ENCODE results near the gene TENM4. TPM values are rescaled to one million over a fixed set of nuclear protein-coding genes. Genes with fewer than 3 reads are reported as not detected.

Gene TENM4
- total and polyA plus RNA-seq, 2 of the 13 experiments (the other 11 are each of a cell fraction or from before 2014, with no cell fraction given): not detected

- TF ChIP-seq CTCF (CRISPR knock-in tag; IDR thresholded peaks at IDR 0.05): peak; percentile 98
- TF ChIP-seq IRF2 (CRISPR knock-in tag; IDR thresholded peaks at IDR 0.05): peak; percentile 66; the same call in 1 of the 2 replicates
- 0 out of 2 replicates have a peak, but pooled peaks have one; percentile 26 for TF ChIP-seq SALL1 (CRISPR knock-in tag; IDR thresholded peaks at IDR 0.05)
- TF ChIP-seq KDM2A (CRISPR knock-in tag; IDR thresholded peaks at IDR 0.05; ENCODE audit: borderline replicate concordance, low read depth): peak; percentile 39; the same call in 1 of the 2 replicates
- peak; percentile 93 for TF ChIP-seq STAG1 (CRISPR knock-in tag; IDR thresholded peaks at IDR 0.05)
Measured at GRCh38 chr11:78645226-78646202, 795.3 kb downstream of the TENM4 start (continued).

- no TSS peak for BruUV-seq (replicated peaks)
- no peaks in the 10 kb centered on the region for H3K9me3 ChIP-seq (ENCODE audit: low read length)
- no peaks in the 10 kb centered on the region for H3K27me3 ChIP-seq (ENCODE audit: control insufficient read depth in 1 of 2, insufficient read depth in 2 of 2, low read length in 2 of 2)
- DNase-seq (ENCODE audit: low spot score) (no peak), FAIRE-seq (no peak), ATAC-seq (no peak)
- H3K9ac ChIP-seq (ENCODE audit: insufficient read depth, low read depth, low read length): no peak overlapping the region
- no peak overlapping the region for H3K27ac ChIP-seq (ENCODE audit: extremely low read length, insufficient read depth, low read length)
- TF ChIP-seq NR1H2 (CRISPR knock-in tag; IDR thresholded peaks at IDR 0.05; ENCODE audit: borderline replicate concordance, low read depth) (no peak), ZC3H4 (CRISPR knock-in tag; IDR thresholded peaks at IDR 0.05; ENCODE audit: borderline replicate concordance) (no peak), ZNF282 (IDR thresholded peaks at IDR 0.05; ENCODE audit: partially characterized antibody) (no peak), ZFP41 (CRISPR knock-in tag; IDR thresholded peaks at IDR 0.05; ENCODE audit: borderline replicate concordance) (no peak), SRSF1 (optimal IDR thresholded peaks at IDR 0.05; ENCODE audit: low read depth, low read length) (no peak), ZNF33A (CRISPR knock-in tag; IDR thresholded peaks at IDR 0.05; ENCODE audit: borderline replicate concordance) (no peak), FOXJ3 (CRISPR knock-in tag; IDR thresholded peaks at IDR 0.05; ENCODE audit: borderline replicate concordance) (no peak), ZNF383 (CRISPR knock-in tag; IDR thresholded peaks at IDR 0.05; ENCODE audit: borderline replicate concordance) (no peak), CREBL2 (CRISPR knock-in tag; IDR thresholded peaks at IDR 0.05; ENCODE audit: borderline replicate concordance) (no peak), KLF13 (CRISPR knock-in tag; IDR thresholded peaks at IDR 0.05) (no peak), CREB1 (IDR thresholded peaks at IDR 0.05) (no peak), CREB1 (CRISPR knock-in tag; IDR thresholded peaks at IDR 0.05) (no peak), SP140L (CRISPR knock-in tag; IDR thresholded peaks at IDR 0.05; ENCODE audit: borderline replicate concordance) (no peak)
- H3K36me3 ChIP-seq (replicated peaks in 1 of 2; ENCODE audit: control insufficient read depth in 1 of 2, insufficient read depth in 2 of 2, low read length in 2 of 2): no peaks in the 10 kb centered on the region
- no peak overlapping the region for H3K4me3 ChIP-seq (replicated peaks in 1 of 3; ENCODE audit: insufficient read depth in 1 of 3, low read depth in 2 of 3, low read length in 3 of 3)
- H4K20me1 ChIP-seq (ENCODE audit: insufficient read depth, low read length): no peaks in the 10 kb centered on the region
- intact Hi-C loops (cut with micrococcal nuclease; ENCODE audit: unreplicated experiment) (loop anchor here (10.0 kb wide), 1 partner anchor 1511 kb away; no protein-coding TSS in a partner anchor), in situ Hi-C loops (cut with HindIII; ENCODE audit: extremely low pct_ligation_motif_present, low pct_unique_long_range_greater_than_20kb) (loop anchor here (10.0 kb wide), 1 partner anchor 431 kb away; no protein-coding TSS in a partner anchor)
- H2AFZ ChIP-seq (ENCODE audit: low read length): no peak overlapping the region
- peaks cover 6% of the 10 kb centered on the region; the same call in 1 of the 2 replicates for H3K4me1 ChIP-seq (ENCODE audit: insufficient read depth, low read length)
- H3K79me2 ChIP-seq (ENCODE audit: insufficient read depth, low read length): no peaks in the 10 kb centered on the region
- H3K4me2 ChIP-seq (ENCODE audit: low read depth, low read length): no peak overlapping the region
- CTCF ChIA-PET (ENCODE audit: low intra/inter-chr PET ratio, low total read pairs): no interaction called here
- POLR2A ChIA-PET: no interaction called here
Measured at GRCh38 chr11:78643676-78644056, 797.2 kb downstream of the TENM4 start.

Data from HepG2 (cell line).